Activated CD4-positive, alpha-beta T cell treated with anti-CD3 and anti-CD28 coated beads, Interleukin-2, amount 50 U/mL, for 24 hours (primary cell): ENCODE measurements around the gene HS6ST3.

Source experiments
- DNase-seq, 2 donors: peaks; one replicate each; pipeline ENCODE4 v3.0.0-alpha.2; 2020; ENCODE audit warnings: low read depth in 1 of 2, low spot score in 1 of 2

The HS6ST3 gene

DNA sequence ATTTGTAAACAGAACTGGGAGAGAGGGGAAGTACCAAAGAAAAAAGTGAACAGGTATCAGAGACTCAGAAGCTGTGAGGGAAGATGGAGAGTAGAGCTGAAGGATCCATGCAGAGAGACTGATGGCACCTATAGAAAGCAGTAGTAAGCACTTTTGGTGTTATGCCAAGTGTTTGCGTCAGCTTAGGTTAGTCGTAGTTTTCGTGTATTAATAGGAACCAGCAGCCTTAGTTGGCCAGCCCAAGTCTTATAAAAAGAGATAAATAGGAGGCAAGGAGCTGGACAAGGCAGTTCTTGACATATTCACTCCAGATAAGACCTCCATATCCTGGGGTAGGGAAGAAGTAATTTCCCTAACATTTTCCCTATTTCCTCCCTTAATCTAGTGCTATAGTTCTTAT lies 690.2 kb downstream of the HS6ST3 start:
- DNase-seq: no peak

DNA sequence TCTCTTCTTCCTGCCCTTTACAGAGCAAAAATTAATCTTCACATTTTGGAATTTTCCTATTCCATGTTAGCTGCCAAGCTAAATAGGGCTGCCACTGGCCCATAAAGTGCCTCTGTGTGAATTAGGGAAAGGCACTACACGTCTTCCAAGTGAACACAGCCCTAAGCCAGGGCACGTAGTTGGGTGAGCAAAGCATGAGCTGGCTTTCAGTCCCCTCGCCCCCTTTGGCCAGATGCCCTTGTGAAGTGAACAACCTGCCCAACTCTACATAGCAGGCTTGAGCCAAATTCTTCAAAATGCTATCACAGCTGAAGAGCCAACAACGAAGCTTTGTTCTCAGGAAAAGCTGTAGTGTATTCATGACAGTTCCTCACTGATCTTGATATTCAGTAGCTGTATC lies 691.2 kb downstream of the HS6ST3 start:
- no peak for DNase-seq

DNA sequence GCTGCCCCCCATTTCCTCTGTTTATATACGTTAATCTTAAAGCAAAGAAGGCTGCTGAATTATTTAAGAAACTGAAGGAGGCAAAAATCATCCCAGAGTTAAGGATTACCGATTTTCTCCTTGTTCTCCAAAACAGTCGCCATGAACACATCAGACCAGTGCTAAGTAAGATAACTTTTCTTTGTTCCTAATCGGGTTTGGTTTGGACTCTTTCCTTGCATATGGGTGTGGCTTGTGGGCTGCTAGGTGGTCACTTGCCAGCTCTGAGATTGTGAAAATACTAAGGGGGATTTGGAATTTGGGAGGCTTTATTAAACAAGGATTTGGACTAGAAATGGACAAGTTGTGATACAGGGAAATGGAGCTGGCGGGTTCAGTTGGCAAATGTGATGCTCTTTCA lies 692.3 kb downstream of the HS6ST3 start:
- no peak for DNase-seq

DNA sequence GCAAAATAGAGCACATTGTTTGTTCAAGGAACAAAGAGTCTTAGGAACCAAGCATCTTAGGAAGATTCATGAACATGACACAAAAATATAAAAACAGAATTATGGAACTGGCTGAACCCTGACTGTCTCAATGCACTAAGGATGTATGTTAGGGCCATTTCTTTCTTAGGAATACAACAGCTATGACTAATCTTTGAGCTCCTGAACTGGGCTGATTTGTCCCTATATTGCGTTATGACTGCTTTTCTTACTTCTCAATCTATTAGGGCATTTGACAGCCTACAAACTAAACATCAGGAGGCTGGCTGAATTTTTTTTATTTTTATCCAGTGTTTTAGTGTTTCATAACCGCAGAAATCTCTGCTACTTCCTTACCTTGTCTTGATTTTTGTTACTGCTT lies 693.1 kb downstream of the HS6ST3 start:
- DNase-seq: no peak

DNA sequence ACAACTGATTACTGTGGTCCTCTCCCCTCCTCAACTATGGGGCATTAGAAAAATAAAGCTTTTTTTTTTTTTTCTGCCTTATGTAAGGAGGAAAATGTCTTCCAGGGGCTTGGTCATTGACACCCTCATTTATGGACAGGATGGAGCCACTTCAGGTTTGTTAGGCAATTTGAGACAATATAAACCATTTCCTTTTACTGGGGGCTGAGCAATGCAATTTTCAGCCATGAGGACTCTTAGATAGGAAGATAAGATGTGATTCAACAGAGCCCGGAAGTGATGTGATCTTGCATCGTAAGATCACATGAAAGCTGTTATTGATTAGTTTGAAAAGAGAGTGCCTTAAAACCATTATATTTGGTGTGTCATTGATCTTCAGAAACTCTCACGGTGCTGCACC lies 693.6 kb downstream of the HS6ST3 start:
- no peak for DNase-seq

DNA sequence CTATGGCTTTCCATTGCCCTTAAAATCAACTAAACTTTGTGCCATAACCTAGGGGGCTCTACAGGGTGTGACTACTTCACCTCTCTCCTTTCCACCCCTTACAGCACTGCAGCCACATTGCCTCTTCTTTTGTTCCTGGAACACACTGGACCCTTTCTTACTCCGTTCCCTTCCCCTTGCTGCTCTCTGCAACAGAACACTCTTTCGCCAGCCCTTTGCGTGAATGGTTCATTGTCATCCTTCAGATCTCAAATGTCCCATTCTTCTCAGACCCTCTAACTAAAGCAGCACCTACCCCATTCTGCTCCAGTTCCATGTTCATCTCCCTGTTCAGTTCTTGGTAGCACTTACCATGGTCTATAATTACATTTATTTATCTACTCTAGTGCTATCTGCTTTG lies 696.1 kb downstream of the HS6ST3 start:
- no peak for DNase-seq

DNA sequence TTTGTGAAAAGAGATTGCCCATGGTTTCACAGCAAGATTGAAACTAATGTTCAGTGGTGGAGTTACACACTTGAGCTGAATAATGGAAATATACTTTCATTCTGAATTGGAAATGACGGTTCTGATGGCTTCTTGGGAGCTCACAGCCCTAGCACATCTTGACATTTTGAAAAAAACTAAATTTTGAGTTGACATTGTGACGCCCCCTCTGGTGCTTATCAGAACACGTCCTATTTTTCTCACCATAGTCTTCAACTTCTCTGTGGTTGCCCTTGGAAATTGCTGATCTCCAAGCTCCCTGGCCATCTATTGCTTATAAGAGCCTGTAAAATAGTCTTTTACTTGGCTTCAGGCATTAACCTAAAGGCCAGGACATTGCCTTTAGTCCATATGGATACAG lies 702.3 kb downstream of the HS6ST3 start:
- no peak for DNase-seq

DNA sequence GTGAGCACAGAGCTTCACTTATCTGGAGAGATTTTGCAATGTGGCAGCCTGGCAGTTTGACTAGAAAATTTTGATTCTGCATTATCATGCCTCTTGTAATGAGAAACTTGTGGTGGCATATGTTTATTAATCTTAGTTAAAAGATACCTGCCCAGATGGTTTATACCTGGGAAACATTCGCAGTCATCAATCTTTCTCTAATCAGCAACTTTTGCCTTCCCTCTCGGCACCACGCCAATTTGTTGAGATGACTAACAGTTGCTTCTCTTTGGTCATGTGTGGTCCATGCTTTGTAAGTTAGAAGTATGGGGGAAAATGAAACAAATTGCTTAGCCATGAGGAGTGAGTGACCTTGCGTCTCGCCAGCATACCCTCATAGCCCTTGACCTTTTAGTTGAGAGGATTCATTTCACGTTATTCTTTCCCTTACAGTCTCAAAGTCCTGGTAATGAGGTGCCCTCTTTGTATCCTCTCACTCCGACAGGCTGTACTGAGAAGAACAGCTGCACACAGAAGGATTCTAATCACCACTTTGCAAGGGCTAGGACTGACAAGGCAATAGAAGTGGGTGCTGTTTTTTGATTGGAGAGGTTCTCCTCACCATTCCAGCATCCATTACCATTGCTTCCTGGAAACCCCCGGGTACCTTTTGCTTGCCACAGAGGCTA lies 703.0 kb downstream of the HS6ST3 start:
- DNase-seq: no peak

DNA sequence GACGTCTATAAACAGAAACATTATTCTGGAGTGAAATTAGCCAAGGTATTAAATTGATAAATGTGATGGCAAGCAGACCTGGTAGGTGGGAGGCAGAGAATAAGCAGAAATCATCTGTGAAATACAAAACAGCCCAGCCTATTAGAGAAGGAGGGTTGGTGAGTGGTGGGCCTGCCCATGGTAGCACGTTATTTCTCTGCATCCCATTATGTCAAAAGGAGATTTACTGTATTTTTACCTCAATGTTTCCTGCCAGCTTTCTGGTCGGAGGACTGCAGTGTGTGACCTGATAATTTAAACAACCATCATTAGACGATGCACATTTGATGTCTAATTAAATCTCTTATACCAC lies 703.5 kb downstream of the HS6ST3 start:
- DNase-seq: no peak

DNA sequence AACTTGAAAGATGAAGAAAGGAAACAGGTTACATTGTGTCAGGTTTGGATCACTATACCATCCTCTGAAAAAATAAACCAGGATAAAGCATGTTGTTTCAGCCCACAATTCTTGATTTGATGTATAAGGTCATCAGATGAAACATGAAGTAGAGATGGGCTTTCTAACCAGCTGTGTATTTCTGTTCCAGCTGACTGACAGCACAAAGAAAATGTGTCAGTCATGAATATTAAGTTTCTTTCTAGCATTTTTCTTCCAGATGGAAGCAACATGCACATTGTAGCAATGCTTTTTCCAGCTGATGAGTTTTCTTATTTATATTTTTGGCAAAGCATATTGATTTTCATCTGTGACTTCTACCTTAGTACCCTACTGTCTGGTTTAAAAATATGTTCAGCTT lies 704.8 kb downstream of the HS6ST3 start:
- no peak for DNase-seq

DNA sequence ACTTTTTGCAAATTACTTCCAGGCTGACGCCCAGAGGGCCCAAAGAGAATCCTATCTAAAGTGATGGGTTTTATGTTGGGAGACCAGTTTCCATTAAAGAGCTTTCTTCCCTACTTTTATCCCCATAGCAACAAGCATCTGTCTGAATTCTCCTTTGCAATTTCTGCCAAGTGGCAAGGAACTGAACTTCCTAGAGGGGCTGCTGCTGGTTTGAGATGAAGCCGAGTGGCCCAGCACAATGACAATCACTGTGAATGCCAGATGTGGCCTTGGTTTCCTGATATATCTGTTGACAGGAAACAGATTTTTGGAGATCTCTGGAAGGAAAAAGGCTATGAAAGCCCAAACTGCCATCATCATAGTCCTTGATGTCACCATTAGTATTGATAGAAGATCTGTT lies 705.8 kb downstream of the HS6ST3 start:
- no peak for DNase-seq

DNA sequence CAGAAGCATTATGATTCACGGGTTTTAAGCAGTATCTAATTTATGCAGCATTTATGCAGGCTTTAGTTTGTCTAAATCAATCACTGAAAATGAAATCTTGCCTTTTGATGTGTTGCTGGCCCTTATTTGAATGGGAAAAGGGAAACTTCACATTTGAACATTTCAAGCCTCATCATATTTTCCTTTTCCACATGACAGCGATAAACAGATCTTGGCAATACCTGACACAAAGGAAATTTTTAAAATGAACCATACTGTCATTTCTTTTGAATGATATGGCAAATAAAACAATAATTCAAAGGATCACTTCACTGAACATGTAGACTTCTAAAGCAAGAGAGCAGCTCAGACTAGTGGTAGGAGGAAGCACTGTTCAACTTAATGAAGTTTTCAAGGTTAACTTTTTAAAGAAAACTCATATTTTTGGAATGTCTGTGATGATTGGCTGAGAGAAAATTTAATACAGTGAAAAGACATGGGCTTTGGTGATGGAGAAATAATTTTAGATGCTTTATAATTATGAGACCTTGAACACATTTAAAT lies 706.3 kb downstream of the HS6ST3 start:
- no peak for DNase-seq

DNA sequence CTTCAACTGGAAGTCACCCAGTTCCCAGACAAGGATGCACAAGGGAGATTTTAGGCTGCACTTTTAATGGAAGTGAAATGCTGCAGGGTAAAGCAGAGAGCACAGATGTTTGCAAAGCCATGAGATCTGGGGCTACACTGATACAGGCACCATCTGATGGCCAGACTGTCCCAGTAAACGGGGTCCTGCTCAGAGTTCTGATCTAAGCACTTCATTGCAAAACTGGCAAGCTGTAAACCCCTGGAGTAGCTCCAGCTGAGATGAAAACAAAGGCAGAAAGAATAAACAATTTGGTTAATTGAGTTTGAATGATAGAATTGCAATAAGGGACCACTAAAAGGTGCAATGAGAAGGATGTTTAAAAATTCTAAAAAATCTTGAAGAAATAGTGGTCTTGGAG lies 707.2 kb downstream of the HS6ST3 start:
- DNase-seq: no peak

DNA sequence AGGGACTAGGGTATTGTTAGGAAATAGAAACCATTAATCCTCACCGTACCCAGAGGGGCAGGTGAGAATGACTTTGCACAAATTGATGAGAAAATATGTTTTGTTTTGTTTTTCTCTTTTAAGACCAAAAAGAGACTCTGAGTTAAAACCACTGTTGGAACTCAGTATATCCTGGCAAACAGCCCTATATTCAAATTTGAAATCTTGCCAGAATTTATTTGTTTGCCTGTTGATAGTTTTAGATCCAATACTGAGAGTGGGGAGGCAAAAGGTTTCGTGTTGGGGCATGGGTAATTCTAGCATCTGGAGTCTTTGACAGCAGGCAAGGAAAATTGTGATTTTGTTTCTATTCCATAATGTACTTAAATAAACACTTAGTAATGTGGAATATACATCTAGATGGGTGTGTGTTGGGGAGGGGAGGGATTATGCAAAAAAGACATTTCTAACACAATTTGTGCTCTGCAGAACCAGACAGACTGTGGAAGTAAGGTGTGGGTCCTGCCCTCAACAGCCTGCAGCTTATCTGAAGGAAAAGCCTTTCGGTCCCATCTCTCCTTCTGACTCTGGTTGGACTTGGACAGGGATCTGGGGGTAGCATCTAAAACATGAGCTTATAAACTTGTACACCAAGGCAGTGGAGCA lies 713.7 kb downstream of the HS6ST3 start:
- DNase-seq: no peak

DNA sequence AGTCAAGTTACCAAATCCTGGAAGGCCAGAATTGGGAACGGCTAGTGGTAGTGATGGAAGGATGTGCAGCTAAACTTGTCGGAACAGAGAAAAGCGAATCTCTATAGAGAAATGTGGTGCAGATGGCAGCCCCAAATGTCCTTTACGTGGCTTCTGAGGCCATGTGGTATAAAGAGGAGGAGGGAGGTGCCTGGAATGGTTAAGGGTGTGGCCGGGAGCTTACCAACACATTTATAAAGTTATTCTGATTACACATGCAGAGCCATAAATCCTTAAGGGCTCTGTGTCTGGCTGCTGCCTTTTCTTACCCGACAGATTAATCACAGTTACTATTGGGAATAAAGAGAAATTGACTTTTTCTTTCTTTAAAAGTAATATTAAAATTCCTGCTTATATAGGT lies 714.3 kb downstream of the HS6ST3 start:
- DNase-seq: no peak

DNA sequence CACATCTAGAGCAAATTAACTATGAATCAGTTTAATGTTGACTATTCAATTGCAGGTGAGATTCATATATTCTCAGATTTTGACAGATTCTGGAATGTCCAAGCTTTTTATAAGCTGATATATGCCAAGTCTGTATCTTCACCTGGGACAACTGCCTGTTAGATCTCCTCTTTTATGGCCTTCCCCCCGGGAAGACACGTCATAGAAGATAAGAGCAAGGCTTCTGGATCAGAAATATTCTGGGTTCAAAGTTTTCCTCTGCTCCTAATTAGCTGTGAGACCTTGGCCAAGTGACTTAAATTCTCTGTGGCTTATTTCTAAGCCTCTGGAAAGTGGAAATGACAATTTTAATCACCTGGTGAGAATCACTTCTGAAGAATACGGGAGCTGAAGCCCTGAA lies 716.8 kb downstream of the HS6ST3 start:
- no peak for DNase-seq

DNA sequence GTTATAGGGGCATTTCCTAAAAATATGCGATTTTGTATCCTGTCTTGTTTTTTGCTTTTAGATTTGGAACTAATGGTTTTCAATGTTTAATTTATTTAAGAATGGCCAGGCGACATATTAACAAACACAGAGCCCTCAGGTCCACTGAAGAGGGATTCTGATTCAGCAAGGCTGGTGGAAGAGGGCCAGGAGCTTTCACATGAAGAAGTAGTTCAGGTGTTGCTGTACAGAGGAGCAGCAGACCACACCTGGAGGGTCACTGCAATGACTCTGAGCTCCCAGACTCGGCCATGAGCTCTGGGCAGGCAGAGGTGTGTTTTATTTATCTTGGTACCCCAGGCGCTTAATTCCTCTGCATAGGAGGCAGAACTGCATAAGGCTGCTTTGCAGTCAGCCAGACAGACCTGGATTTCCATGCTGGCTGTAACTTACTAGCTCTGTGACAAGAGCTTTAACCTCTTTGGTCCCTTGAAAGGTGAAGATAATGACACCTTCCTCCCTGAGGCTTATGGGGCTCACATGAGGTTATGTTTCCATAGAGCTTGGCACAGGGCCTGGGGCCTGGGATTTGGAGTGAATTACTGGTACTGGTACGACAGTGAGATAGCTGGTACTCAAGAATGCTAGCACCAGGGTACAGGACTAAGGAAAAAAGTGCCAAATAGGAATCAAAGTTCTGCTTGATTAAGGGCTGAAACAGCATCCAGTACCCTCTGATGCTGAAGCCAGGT lies 719.6 kb downstream of the HS6ST3 start:
- DNase-seq: no peak

DNA sequence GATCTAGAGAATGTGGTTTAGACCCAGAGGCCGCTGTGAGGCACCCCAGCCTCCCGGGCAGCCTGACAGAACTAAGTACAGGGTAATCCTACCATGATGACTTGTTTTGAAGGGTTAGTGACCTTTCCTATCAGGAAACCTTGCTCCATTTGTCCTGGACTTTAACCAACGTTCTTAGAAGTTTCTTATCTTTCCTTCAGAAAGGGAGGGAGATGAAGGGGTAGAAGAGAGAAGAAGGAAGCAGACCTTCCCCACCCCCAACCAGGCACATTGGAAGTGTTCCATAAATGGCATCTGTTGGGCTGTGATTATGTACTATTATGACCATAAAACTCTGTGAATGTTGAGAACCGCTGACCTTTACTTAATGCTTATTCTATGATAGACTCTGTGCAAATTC lies 720.2 kb downstream of the HS6ST3 start:
- no peak for DNase-seq

DNA sequence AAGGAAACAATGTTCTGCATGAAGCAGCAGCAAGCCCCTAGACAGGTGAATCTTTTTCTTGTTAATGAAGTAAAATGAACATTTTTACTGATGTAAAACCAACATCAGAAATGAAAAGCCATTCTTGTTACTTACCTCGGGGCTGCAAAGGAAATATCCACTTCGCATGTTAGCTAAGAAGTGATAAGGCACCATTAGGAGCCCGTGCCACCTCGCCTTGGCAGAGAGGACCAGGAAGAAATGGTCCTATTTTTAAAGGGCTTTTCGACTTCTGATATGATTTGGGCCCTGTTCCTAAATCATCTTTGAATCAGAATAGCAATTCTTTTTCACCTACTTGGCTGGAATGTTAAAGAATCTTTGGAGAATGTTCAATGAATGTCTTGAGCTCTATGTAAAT lies 721.1 kb downstream of the HS6ST3 start:
- no peak for DNase-seq

DNA sequence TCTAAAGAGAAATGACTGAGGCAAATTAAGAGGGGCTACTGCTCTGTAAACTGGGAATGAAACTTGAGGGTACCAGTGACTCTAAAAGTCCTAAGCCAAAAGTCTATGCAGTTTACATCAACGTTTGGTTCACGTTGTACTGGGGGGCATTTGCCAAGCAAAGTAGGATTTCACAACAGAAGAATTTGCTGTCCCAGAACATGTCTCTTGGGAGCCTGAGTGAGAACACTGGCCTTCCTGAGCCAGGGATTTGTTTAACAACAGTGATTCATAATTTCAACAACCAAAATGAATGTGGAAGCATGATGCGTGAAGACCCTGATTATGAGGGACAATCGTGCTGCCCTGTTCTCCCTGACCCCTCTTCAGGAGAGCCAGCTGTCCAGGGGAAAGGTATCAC lies 726.4 kb downstream of the HS6ST3 start:
- no peak for DNase-seq

DNA sequence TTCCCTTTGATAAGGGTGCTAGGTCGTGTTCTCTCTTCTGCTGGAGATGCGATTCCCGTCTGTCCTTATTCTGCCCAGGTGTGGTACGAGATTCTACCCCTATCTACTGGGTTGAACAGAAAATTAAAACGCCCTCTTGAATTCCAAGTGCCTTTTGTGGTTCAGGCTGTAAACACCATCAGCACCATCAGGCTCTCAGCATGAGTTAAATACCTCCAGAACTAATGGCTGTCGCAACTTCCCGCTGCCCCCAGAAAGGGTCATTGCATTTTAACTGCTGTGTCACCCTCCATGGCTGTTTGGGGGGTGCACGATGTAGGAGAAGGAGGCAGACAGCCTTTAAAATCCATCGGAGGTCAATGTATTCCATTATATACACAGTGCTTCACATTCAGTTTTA lies 727.0 kb downstream of the HS6ST3 start:
- DNase-seq: no peak

DNA sequence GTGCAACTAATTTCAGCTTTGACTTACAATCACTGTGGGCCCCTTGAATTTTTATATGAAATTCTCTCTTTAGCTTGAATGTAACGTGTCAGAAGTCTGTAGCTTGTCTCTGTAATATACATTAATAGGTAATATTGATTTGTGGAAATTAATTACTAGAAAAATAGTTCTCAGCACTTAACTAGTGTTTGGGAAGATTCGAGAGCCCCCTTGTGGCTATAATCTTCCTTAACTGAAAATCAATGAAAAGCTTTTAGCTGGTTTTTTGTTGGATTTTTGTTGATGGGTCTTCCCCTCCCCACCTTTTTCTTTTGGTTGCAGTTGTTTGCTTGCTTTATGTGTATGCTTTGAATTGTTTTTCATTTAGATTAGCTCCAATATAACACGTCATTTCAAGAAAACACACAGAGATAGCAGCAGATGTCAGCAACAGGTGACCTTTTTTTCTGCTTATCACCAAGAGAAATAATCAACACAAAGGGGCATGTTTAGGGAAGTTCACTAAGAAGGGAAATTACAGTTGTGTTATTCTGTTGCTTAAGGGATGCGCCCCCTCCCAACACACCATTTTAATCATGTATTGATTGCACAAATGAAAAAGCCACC lies 727.5 kb downstream of the HS6ST3 start:
- no peak for DNase-seq
